IMR-90 (cell line): ENCODE results near the gene LILRB1. TPM values are rescaled to one million over a fixed set of nuclear protein-coding genes. Genes with fewer than 3 reads are reported as not detected.

Source experiments
- ATAC-seq: fragments of 200-7000 bp; cut with Tn5 transposase; 2 replicates; pipeline ENCODE4 v1.9.1; 2020; ENCODE audit warnings: low read depth, mild to moderate bottlenecking, moderate library complexity
- BruUV-seq: library from RNA; stranded (reverse); fragments of 400-500 nt; replicated peaks from 2 replicates; lab custom pipeline; 2021; lab: Mats Ljungman, UMichigan
- CTCF ChIA-PET: fragments of 300-600 bp; formaldehyde crosslinking; extraction: SDS; loops from one replicate; lab custom pipeline; 2021; ENCODE audit warnings: antibody characterized with exemption; lab: Yijun Ruan, JAX
- POLR2A ChIA-PET: fragments of 300-600 bp; sonication (Branson Sonifier 250); formaldehyde crosslinking; loops from one replicate; lab custom pipeline; 2022; ENCODE audit warnings: antibody characterized with exemption; ENCODE audit not compliant: unreplicated experiment; lab: Charles Lee
- DNase-seq: peaks from one replicate; pipeline ENCODE4 v3.0.0; 2013
- H2AFZ ChIP-seq: replicated peaks from 2 replicates; pipeline ENCODE3; 2013; ENCODE audit warnings: low read length, mild to moderate bottlenecking; ENCODE audit not compliant: poor library complexity
- H2AK5ac ChIP-seq: 2 replicates; pipeline ENCODE4 v1.6.1; 2013; ENCODE audit warnings: low read depth, low read length, inconsistent platforms
- H2AK9ac ChIP-seq: replicated peaks from 2 replicates; pipeline ENCODE3; 2013; ENCODE audit warnings: mild to moderate bottlenecking, low read depth, low read length, moderate library complexity; ENCODE audit not compliant: poor library complexity
- H2BK120ac ChIP-seq: 2 replicates; pipeline ENCODE4 v1.6.1; 2013; ENCODE audit warnings: low read depth, low read length, inconsistent platforms
- H2BK15ac ChIP-seq: 3 replicates; pipeline ENCODE4 v1.6.1; 2013; ENCODE audit warnings: low read depth, low read length, inconsistent platforms
- H2BK20ac ChIP-seq: 2 replicates; pipeline ENCODE4 v1.6.1; 2013; ENCODE audit warnings: low read depth, mild to moderate bottlenecking, inconsistent platforms, low read length, moderate library complexity
- H2BK5ac ChIP-seq: 2 replicates; pipeline ENCODE4 v1.6.1; 2013; ENCODE audit warnings: mild to moderate bottlenecking, low read depth, low read length, inconsistent platforms; ENCODE audit not compliant: poor library complexity, severe bottlenecking
- H3K14ac ChIP-seq: replicated peaks from 2 replicates; pipeline ENCODE4 v1.6.1; 2013; ENCODE audit warnings: low read depth, low read length, inconsistent platforms
- H3K18ac ChIP-seq: 2 replicates; pipeline ENCODE4 v1.6.1; 2013; ENCODE audit warnings: low read depth, low read length, control low read depth
- H3K23ac ChIP-seq: 2 replicates; pipeline ENCODE4 v1.6.1; 2013; ENCODE audit warnings: low read depth, low read length, inconsistent platforms
- H3K27ac ChIP-seq: 2 replicates; pipeline ENCODE4 v1.5.1; 2013; ENCODE audit warnings: mild to moderate bottlenecking, control low read depth, low read length; ENCODE audit not compliant: insufficient read depth
- H3K27me3 ChIP-seq: 2 replicates; pipeline ENCODE4 v1.6.1; 2013; ENCODE audit warnings: low read length; ENCODE audit not compliant: control insufficient read depth, insufficient read depth
- H3K36me3 ChIP-seq: 2 replicates; pipeline ENCODE4 v1.6.1; 2013; ENCODE audit warnings: low read length, mixed read lengths; ENCODE audit not compliant: control insufficient read depth, insufficient read depth
- H3K4ac ChIP-seq: 2 replicates; pipeline ENCODE4 v1.6.1; 2013; ENCODE audit warnings: low read depth, low read length, inconsistent platforms
- H3K4me1 ChIP-seq: 2 replicates; pipeline ENCODE4 v1.6.1; 2013; ENCODE audit warnings: low read length, mixed read lengths; ENCODE audit not compliant: control insufficient read depth, insufficient read depth
- H3K4me2 ChIP-seq: 2 replicates; pipeline ENCODE4 v1.6.1; 2013; ENCODE audit warnings: low read depth, mild to moderate bottlenecking, control low read depth, low read length, moderate library complexity
- H3K4me3 ChIP-seq: 2 replicates; pipeline ENCODE4 v1.5.1; 2013; ENCODE audit warnings: low read depth, mild to moderate bottlenecking, control low read depth, low read length, moderate library complexity; ENCODE audit not compliant: insufficient read depth
- H3K56ac ChIP-seq: 2 replicates; pipeline ENCODE4 v1.6.1; 2013; ENCODE audit warnings: low read length, inconsistent platforms; ENCODE audit not compliant: insufficient read depth; ENCODE audit errors: extremely low read depth
- H3K79me1 ChIP-seq, 2 experiments: 2 replicates each; pipeline ENCODE4 v1.6.1; 2013; ENCODE audit warnings: low read length in 2 of 2, inconsistent platforms in 1 of 2, low read depth in 1 of 2
- H3K9ac ChIP-seq: 2 replicates; pipeline ENCODE4 v1.6.1; 2013; ENCODE audit warnings: low read depth, low read length, control low read depth
- H3K9me1 ChIP-seq: 2 replicates; pipeline ENCODE4 v1.6.1; 2013; ENCODE audit warnings: low read length, inconsistent platforms; ENCODE audit not compliant: insufficient read depth
- H3K9me3 ChIP-seq: 2 replicates; pipeline ENCODE4 v1.6.1; 2013; ENCODE audit warnings: low read length; ENCODE audit not compliant: control insufficient read depth, insufficient read depth
- H4K20me1 ChIP-seq: 2 replicates; pipeline ENCODE4 v1.6.1; 2013; ENCODE audit warnings: low read length, inconsistent platforms; ENCODE audit not compliant: insufficient read depth
- H4K5ac ChIP-seq: 2 replicates; pipeline ENCODE4 v1.6.1; 2013; ENCODE audit warnings: mild to moderate bottlenecking, low read depth, low read length, control low read depth
- H4K8ac ChIP-seq, 2 experiments: 2 replicates each; pipeline ENCODE4 v1.6.1; 2013; ENCODE audit warnings: low read depth in 2 of 2, low read length in 2 of 2, control low read depth in 1 of 2, inconsistent platforms in 1 of 2
- H4K91ac ChIP-seq: 2 replicates; pipeline ENCODE4 v1.6.1; 2013; ENCODE audit warnings: low read depth, low read length, inconsistent platforms; ENCODE audit not compliant: insufficient read depth
- MAZ ChIP-seq: IDR thresholded peaks from 2 replicates; pipeline ENCODE4 v1.6.1; 2012; ENCODE audit warnings: low read depth, mild to moderate bottlenecking, low read length, improper control_type of control experiment, moderate library complexity, borderline replicate concordance
- WGBS, 2 experiments: methylation state at CpG; one replicate each; pipeline versions ENCODE4 v1.1.5 to v1.1.7; 2013; ENCODE audit warnings: missing lambda C conversion rate in 2 of 2; ENCODE audit not compliant: insufficient read length in 1 of 2; ENCODE audit errors: extremely low coverage in 2 of 2; 5-methylcytosine and 5-hydroxymethylcytosine counted together
- dilution Hi-C: fragments of 300-500 bp; cut with HindIII; formaldehyde crosslinking; loops from one replicate; pipeline ENCODE4 v1.14.3; 2018; ENCODE audit warnings: low sequenced_read_pairs; ENCODE audit not compliant: unreplicated experiment
- in situ Hi-C: fragments of 300-500 bp; cut with MboI; formaldehyde crosslinking; loops from 3 replicates; pipeline ENCODE4 v1.14.3; 2019; ENCODE audit warnings: low sequenced_read_pairs, inconsistent platforms, mixed read lengths
- intact Hi-C: fragments of 100-400 bp; cut with micrococcal nuclease; formaldehyde crosslinking; loops from 2 replicates; pipeline ENCODE4 v1.10.0; 2022
- polyA plus RNA-seq, 3 experiments: library from polyadenylated mRNA; depleted of rRNA; stranded (reverse); fragments of >200 nt; gene quantifications; 2 replicates each; pipeline ENCODE4 v1.2.3, GENCODE V29; 2012; ENCODE audit warnings: low replicate concordance in 1 of 3
- total RNA-seq: library from RNA; depleted of rRNA; stranded (reverse); fragments of >200 nt; gene quantifications from 2 replicates; pipeline ENCODE4 v1.2.3, GENCODE V29; 2012

The LILRB1 gene
- total and polyA plus RNA-seq, 2 of the 4 experiments (the other 2 are of a cell fraction), result not detected

GRCh38 chr19:54620464-54620863 is 9.8 kb upstream of the LILRB1 start:
- Histone ChIP-seq H3K9me3 (peaks cover 3% of the 10 kb centered on the region), H4K8ac (no peak overlapping the region), H4K5ac (no peak overlapping the region), H3K4ac (no peak overlapping the region), H2AK9ac (no peak overlapping the region), H3K27me3 (no peaks in the 10 kb centered on the region), H3K4me3 (no peak overlapping the region), H2BK15ac (no peak overlapping the region), H3K36me3 (no peaks in the 10 kb centered on the region), H3K4me1 (no peaks in the 10 kb centered on the region), H3K14ac (no peak overlapping the region), H3K9ac (no peak overlapping the region), H3K56ac (no peak overlapping the region), H2BK20ac (no peak overlapping the region), H4K91ac (no peak overlapping the region), H3K27ac (no peak overlapping the region), H4K20me1 (no peaks in the 10 kb centered on the region), H3K79me1 (no peaks in the 10 kb centered on the region), H3K23ac (no peak overlapping the region), H3K4me2 (no peak overlapping the region), H2BK120ac (no peak overlapping the region), H2AK5ac (no peak overlapping the region), H2BK5ac (no peak overlapping the region), H3K9me1 (no peaks in the 10 kb centered on the region), H2AFZ (no peak overlapping the region), H3K18ac (no peak overlapping the region)
- in situ Hi-C loops (no loop called here), intact Hi-C loops (no loop called here), dilution Hi-C loops (no loop called here)
- ChIA-PET POLR2A (no interaction called here), CTCF (no interaction called here)
- no TSS peak for BruUV-seq
- no peak for TF ChIP-seq MAZ
- no peak for ATAC-seq
- no CpG with 5 or more reads among the region's 4 CpGs for WGBS, 2 experiments
- no peak for DNase-seq
